CD4-positive, alpha-beta T cell (primary cell): ENCODE measurements around the gene ARFIP2. TPM values are rescaled to one million over a fixed set of nuclear protein-coding genes. Genes with fewer than 3 reads are reported as not detected.

Experiments
- ATAC-seq: fragments of 200-7000 bp; cut with Tn5 transposase; one replicate; pipeline ENCODE4 v1.10.0; 2022; ENCODE audit warnings: mild to moderate bottlenecking; ENCODE audit not compliant: poor library complexity
- CTCF ChIA-PET: fragments of 350-600 bp; sonication (Branson Sonifier 250); formaldehyde crosslinking; loops from one replicate; lab custom pipeline; 2021; ENCODE audit warnings: antibody characterized with exemption, inconsistent platforms; lab: Charles Lee
- POLR2A ChIA-PET: fragments of 350-600 bp; sonication (Branson Sonifier 250); formaldehyde crosslinking; loops from one replicate; lab custom pipeline; 2021; ENCODE audit warnings: antibody characterized with exemption, inconsistent platforms; lab: Charles Lee
- DNase-seq, 14 experiments: peaks; one replicate each; pipeline ENCODE4 v3.0.0-alpha.2; 2013 to 2020; ENCODE audit warnings: mixed read lengths in 2 of 14
- H3K27ac ChIP-seq, 2 donors: one replicate each; pipeline versions ENCODE4 v1.5.1 to v1.7.0; 2013; ENCODE audit warnings: low read length in 2 of 2, low read depth in 1 of 2, mild to moderate bottlenecking in 1 of 2
- H3K27me3 ChIP-seq, 2 experiments: 1 replicate in 1 of 2; 2 replicates in 1 of 2; pipeline versions ENCODE4 v1.6.1 to v1.7.0; 2013; ENCODE audit warnings: low read length in 2 of 2, control low read depth in 1 of 2, mild to moderate bottlenecking in 1 of 2, moderate library complexity in 1 of 2; ENCODE audit not compliant: insufficient read depth in 2 of 2, control insufficient read depth in 1 of 2
- H3K36me3 ChIP-seq: one replicate; pipeline ENCODE4 v1.6.1; 2013; ENCODE audit warnings: low read length, control low read depth; ENCODE audit not compliant: insufficient read depth
- H3K4me1 ChIP-seq: one replicate; pipeline ENCODE4 v1.6.1; 2013; ENCODE audit warnings: low read length, control low read depth; ENCODE audit not compliant: insufficient read depth
- H3K4me3 ChIP-seq: one replicate; pipeline ENCODE4 v1.5.1; 2013; ENCODE audit warnings: mild to moderate bottlenecking, low read length, moderate library complexity
- H3K9me3 ChIP-seq, 2 experiments: 1 replicate in 1 of 2; 2 replicates in 1 of 2; pipeline versions ENCODE4 v1.6.1 to v1.7.0; 2013; ENCODE audit warnings: low read length in 2 of 2, mild to moderate bottlenecking in 2 of 2, control low read depth in 1 of 2, moderate library complexity in 1 of 2; ENCODE audit not compliant: control insufficient read depth in 1 of 2, insufficient read depth in 1 of 2
- H3K27ac Mint-ChIP-seq: one replicate; pipeline ENCODE4 v1.8.0; 2020; ENCODE audit warnings: mixed read lengths
- H3K27me3 Mint-ChIP-seq: one replicate; pipeline ENCODE4 v1.8.0; 2021; ENCODE audit warnings: mixed read lengths
- H3K36me3 Mint-ChIP-seq: one replicate; pipeline ENCODE4 v1.8.0; 2021; ENCODE audit warnings: low read depth, mixed read lengths
- H3K4me1 Mint-ChIP-seq: one replicate; pipeline ENCODE4 v1.8.0; 2021; ENCODE audit warnings: low read depth, mixed read lengths
- H3K4me3 Mint-ChIP-seq: one replicate; pipeline ENCODE4 v1.8.0; 2020; ENCODE audit warnings: mild to moderate bottlenecking, mixed read lengths
- H3K9me3 Mint-ChIP-seq: one replicate; pipeline ENCODE4 v1.8.0; 2020; ENCODE audit warnings: mixed read lengths
- intact Hi-C, 2 experiments: fragments of 100-400 bp; cut with DNase I in 1 of 2; cut with micrococcal nuclease in 1 of 2; formaldehyde crosslinking; loops; one replicate each; pipeline versions ENCODE4 v1.15.1 to v1.9.0; 2023 to 2025; cut with DNase I, micrococcal nuclease
- total RNA-seq, 174 experiments: library from RNA in 2 of 174; stranded (reverse) in 2 of 174; gene quantifications; one replicate each; pipeline ENCODE4 v1.2.3 and lab custom pipeline; 2021 to 2026
- TF ChIP-seq, protein P1 (sequence below): fragments of 200-600 bp; IDR thresholded peaks from one replicate; pipeline ENCODE4 v1.8.0; 2022; ENCODE audit warnings: antibody characterized with exemption, mild to moderate bottlenecking

ARFIP2 gene
- total RNA-seq, 2 experiments from 2014 or later: 78.1 to 80.5 TPM

DNA sequence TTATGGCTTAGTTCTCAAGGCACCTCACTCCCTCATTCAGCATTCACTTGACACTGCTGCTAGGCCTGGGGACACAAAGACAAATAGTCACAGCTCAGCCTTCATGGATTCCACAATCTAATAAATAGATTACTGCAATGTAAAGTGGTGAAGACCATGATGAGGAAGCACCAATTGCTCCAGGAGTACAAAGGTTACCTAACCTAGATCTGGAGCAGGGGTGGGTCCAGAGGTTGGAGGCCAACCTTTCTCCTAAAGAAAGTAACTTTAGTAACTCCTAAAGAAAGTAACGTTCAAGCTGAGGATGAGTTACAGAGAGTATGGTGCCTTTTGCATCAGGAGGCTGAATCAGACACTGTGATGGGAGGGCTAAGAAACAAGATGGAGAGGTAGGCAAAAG, 11.5 kb downstream of the ARFIP2 start:
- H3K4me3 ChIP-seq: no peak overlapping the region
- ChIA-PET CTCF (no interaction called here), POLR2A (interaction anchor here (1.6 kb wide), 1 partner anchor 12 kb away, joined by 5 read pairs; the partner anchor contains the start of genes ARFIP2 and TIMM10B)
- peaks cover 25% of the 10 kb centered on the region for H3K4me1 Mint-ChIP-seq
- peaks cover 24% of the 10 kb centered on the region for H3K4me1 ChIP-seq
- no peaks in the 10 kb centered on the region for H3K9me3 Mint-ChIP-seq
- intact Hi-C loops: no loop called here
- no peaks in the 10 kb centered on the region for H3K27me3 ChIP-seq
- no peak overlapping the region for H3K27ac ChIP-seq
- H3K9me3 ChIP-seq: no peaks in the 10 kb centered on the region
- H3K27me3 Mint-ChIP-seq: no peaks in the 10 kb centered on the region
- H3K27ac Mint-ChIP-seq: no peak overlapping the region
- DNase-seq (no peak), ATAC-seq (no peak)
- peaks cover 8% of the 10 kb centered on the region for H3K36me3 Mint-ChIP-seq
- TF ChIP-seq, protein P1, sequence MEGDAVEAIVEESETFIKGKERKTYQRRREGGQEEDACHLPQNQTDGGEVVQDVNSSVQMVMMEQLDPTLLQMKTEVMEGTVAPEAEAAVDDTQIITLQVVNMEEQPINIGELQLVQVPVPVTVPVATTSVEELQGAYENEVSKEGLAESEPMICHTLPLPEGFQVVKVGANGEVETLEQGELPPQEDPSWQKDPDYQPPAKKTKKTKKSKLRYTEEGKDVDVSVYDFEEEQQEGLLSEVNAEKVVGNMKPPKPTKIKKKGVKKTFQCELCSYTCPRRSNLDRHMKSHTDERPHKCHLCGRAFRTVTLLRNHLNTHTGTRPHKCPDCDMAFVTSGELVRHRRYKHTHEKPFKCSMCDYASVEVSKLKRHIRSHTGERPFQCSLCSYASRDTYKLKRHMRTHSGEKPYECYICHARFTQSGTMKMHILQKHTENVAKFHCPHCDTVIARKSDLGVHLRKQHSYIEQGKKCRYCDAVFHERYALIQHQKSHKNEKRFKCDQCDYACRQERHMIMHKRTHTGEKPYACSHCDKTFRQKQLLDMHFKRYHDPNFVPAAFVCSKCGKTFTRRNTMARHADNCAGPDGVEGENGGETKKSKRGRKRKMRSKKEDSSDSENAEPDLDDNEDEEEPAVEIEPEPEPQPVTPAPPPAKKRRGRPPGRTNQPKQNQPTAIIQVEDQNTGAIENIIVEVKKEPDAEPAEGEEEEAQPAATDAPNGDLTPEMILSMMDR: no peak
- H3K4me3 Mint-ChIP-seq: no peak overlapping the region
- peaks cover 6% of the 10 kb centered on the region for H3K36me3 ChIP-seq

DNA sequence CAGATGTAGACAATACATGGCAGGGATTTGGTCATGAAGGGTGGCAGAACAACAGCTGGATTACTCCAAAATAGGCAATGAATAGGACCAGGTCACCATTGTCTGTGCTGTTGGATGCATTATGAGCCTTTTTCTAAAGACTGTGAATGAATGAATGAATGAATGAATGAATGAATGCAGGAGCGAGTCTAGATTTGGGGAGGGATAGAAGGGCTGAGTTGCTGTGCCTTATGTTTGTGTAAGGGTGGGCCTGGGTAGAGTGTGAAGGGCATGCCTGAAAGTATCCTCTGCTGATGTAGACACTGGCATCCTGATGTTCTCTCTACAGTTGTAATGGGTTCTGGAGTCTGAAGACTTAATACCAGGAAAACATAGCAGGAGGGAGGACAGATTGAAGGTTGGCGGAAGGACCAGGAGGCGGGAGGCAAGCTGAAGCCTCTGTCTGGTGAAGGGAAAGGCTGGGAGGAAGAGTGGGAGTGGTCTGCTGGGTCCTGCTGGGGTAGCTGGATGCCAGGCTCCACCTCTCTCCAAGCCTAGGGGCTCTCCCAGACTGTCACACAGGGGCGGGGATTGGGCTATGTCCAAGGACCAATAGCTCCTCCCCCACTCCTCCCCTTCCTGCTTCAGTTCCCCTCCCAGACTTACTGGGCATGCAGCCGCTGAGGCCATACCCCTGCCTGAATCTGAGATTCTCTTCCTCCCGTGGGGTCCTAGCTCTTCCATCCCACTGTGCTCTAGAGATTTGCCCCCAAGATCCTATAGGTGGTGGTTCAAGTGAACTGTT, 12.2 kb downstream of the ARFIP2 start:
- Histone ChIP-seq H3K9me3 (no peaks in the 10 kb centered on the region), H3K4me1 (peaks cover 17% of the 10 kb centered on the region), H3K27me3 (no peaks in the 10 kb centered on the region), H3K27ac (no peak overlapping the region), H3K36me3 (peaks cover 12% of the 10 kb centered on the region), H3K4me3 (no peak overlapping the region)
- Mint-ChIP-seq H3K4me1 (peaks cover 19% of the 10 kb centered on the region), H3K27ac (no peak overlapping the region), H3K9me3 (no peaks in the 10 kb centered on the region), H3K27me3 (no peaks in the 10 kb centered on the region), H3K4me3 (no peak overlapping the region), H3K36me3 (peaks cover 15% of the 10 kb centered on the region)
- TF ChIP-seq, protein P1: no peak
- DNase-seq: peak in 3 of 14 experiments; percentile 19 to 66 (median 58)
- CTCF ChIA-PET: interaction anchor here (0.9 kb wide), 1 partner anchor 26 kb away, joined by 3 read pairs; no protein-coding TSS in a partner anchor
- POLR2A ChIA-PET: interaction anchor here (1.4 to 1.6 kb wide), 2 partner anchors 13 to 14 kb away, joined by 3 to 5 read pairs; partner anchors contain the start of genes ARFIP2 and TIMM10B
- intact Hi-C loops: no loop called here
- ATAC-seq: no peak

DNA sequence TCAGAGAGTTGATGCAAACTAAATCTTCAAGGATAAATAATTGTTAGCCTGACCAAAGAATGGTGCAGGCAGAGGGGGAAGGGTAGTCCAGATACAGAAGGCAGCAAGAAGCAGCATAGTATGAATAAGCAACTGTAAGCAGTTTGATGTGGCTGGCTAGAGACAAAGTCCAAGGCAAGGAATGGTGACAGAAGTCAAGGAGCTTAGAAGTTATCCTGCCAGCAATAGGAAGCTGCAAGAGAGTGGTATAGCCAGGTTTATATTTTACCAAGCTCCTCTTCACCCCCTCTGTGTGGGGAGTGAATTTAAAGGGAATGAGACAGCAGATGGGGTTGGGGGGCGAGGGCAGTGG, 22.1 kb downstream of the ARFIP2 start:
- Mint-ChIP-seq H3K4me3 (no peak overlapping the region), H3K27ac (no peak overlapping the region), H3K36me3 (peaks cover 42% of the 10 kb centered on the region), H3K9me3 (no peaks in the 10 kb centered on the region), H3K27me3 (no peaks in the 10 kb centered on the region), H3K4me1 (no peaks in the 10 kb centered on the region)
- Histone ChIP-seq H3K36me3 (peaks cover 39% of the 10 kb centered on the region), H3K9me3 (no peaks in the 10 kb centered on the region), H3K4me3 (no peak overlapping the region), H3K27me3 (no peaks in the 10 kb centered on the region), H3K27ac (no peak overlapping the region), H3K4me1 (no peaks in the 10 kb centered on the region)
- CTCF ChIA-PET: interaction anchor here (3.4 kb wide), 1 partner anchor 16 kb away, joined by 10 read pairs; no protein-coding TSS in a partner anchor
- no peak for ATAC-seq
- intact Hi-C loops: no loop called here
- POLR2A ChIA-PET: no interaction called here
- TF ChIP-seq, protein P1: no peak
- DNase-seq: no peak
